ENCODE data around the gene DHRS11.

Gene DHRS11

GRCh38 chr17:36599546-36600250 lies 8.0 kb downstream of the DHRS11 start:
- no peaks in the 10 kb centered on the region for H3K27me3 ChIP-seq (ENCODE audit: insufficient read depth, poor library complexity, severe bottlenecking)
- no peak overlapping the region for H3K27ac ChIP-seq (replicated peaks)
- DNase-seq (ENCODE audit: low read depth in 1 of 2, low spot score in 1 of 2) = no peak
- H3K4me3 ChIP-seq (replicated peaks; ENCODE audit: insufficient read depth, low read length) = no peak overlapping the region
- TF ChIP-seq POLR2AphosphoS5 (IDR thresholded peaks at IDR 0.05; ENCODE audit: low read depth) = no peak
- TF ChIP-seq CTCF (IDR thresholded peaks at IDR 0.05; ENCODE audit: insufficient read depth, low read length) = no peak
- TF ChIP-seq REST (IDR thresholded peaks at IDR 0.05; ENCODE audit: insufficient replicate concordance, low read depth) = no peak
- no peak for TF ChIP-seq GABPA (IDR thresholded peaks at IDR 0.05; ENCODE audit: low read depth)
- no peak for TF ChIP-seq SPI1 (IDR thresholded peaks at IDR 0.05; ENCODE audit: borderline replicate concordance, low read depth)

GRCh38 chr17:36600465-36600864 lies 8.8 kb downstream of the DHRS11 start:
- peak overlapping the region; percentile 95 for H3K27ac ChIP-seq (replicated peaks)
- DNase-seq (ENCODE audit: low read depth in 1 of 2, low spot score in 1 of 2) = no peak
- TF ChIP-seq SPI1 (IDR thresholded peaks at IDR 0.05; ENCODE audit: borderline replicate concordance, low read depth) (no peak), POLR2AphosphoS5 (IDR thresholded peaks at IDR 0.05; ENCODE audit: low read depth) (no peak), CTCF (IDR thresholded peaks at IDR 0.05; ENCODE audit: insufficient read depth, low read length) (no peak), REST (IDR thresholded peaks at IDR 0.05; ENCODE audit: insufficient replicate concordance, low read depth) (no peak), GABPA (IDR thresholded peaks at IDR 0.05; ENCODE audit: low read depth) (no peak)
- no peaks in the 10 kb centered on the region for H3K27me3 ChIP-seq (ENCODE audit: insufficient read depth, poor library complexity, severe bottlenecking)
- no peak overlapping the region for H3K4me3 ChIP-seq (replicated peaks; ENCODE audit: insufficient read depth, low read length)

- TF ChIP-seq CTCF (IDR thresholded peaks at IDR 0.05; ENCODE audit: insufficient read depth, low read length) (no peak), POLR2AphosphoS5 (IDR thresholded peaks at IDR 0.05; ENCODE audit: low read depth) (no peak), SPI1 (IDR thresholded peaks at IDR 0.05; ENCODE audit: borderline replicate concordance, low read depth) (no peak), GABPA (IDR thresholded peaks at IDR 0.05; ENCODE audit: low read depth) (no peak), REST (IDR thresholded peaks at IDR 0.05; ENCODE audit: insufficient replicate concordance, low read depth) (no peak)
- DNase-seq (ENCODE audit: low read depth in 1 of 2, low spot score in 1 of 2) = no peak
- Histone ChIP-seq H3K27me3 (ENCODE audit: insufficient read depth, poor library complexity, severe bottlenecking) (no peaks in the 10 kb centered on the region), H3K4me3 (replicated peaks; ENCODE audit: insufficient read depth, low read length) (peak overlapping the region; percentile 85), H3K27ac (replicated peaks) (peak overlapping the region; percentile 95)
Measured at GRCh38 chr17:36600936-36601302, 9.2 kb downstream of the DHRS11 start.
